ENCODE results near the gene LINGO3. TPM values are rescaled to one million over a fixed set of nuclear protein-coding genes. Genes with fewer than 3 reads are reported as not detected.

The LINGO3 gene
- total and polyA plus RNA-seq, 2 of the 8 experiments (the other 6 are each of a cell fraction or from before 2014, with no cell fraction given): 0.59 TPM; not detected in 1

- H3K14ac ChIP-seq (ENCODE audit: insufficient read length): no peak overlapping the region
- H2BK120ac ChIP-seq (replicated peaks; ENCODE audit: low read depth, low read length): no peak overlapping the region
- no peak overlapping the region for H3K23ac ChIP-seq (ENCODE audit: insufficient read length)
- no peak overlapping the region for H3K27ac ChIP-seq (ENCODE audit: low read depth, low read length)
- H3K9me3 ChIP-seq (ENCODE audit: insufficient read depth in 2 of 2, low read depth in 1 of 2, low read length in 1 of 2): no peaks in the 10 kb centered on the region
- POLR2A ChIA-PET (ENCODE audit: partially characterized antibody): interaction anchor here (1.1 to 1.9 kb wide), 7 partner anchors 10 to 104 kb away, joined by 3 to 9 read pairs (median 4); no protein-coding TSS in a partner anchor
- peaks cover 0 to 12% of the 10 kb centered on the region in 2 experiments for H4K20me1 ChIP-seq (replicated peaks in 1 of 2; ENCODE audit: control insufficient read depth in 1 of 2, insufficient read depth in 2 of 2, low read length in 2 of 2)
- H2AK5ac ChIP-seq (ENCODE audit: low read depth, low read length): no peak overlapping the region
- H4K5ac ChIP-seq (ENCODE audit: insufficient read length, low read depth, low read length): no peak overlapping the region
- H3K27me3 ChIP-seq (replicated peaks in 1 of 4; ENCODE audit: control insufficient read depth in 3 of 4, extremely low read depth in 1 of 4, insufficient read depth in 3 of 4, low read length in 3 of 4): no peaks in the 10 kb centered on the region
- WGBS, 2 experiments (ENCODE audit: extremely low coverage in 1 of 2, insufficient coverage in 1 of 2, insufficient read length in 1 of 2, insufficient replicate concordance in 2 of 2, low coverage in 1 of 2, low lambda C conversion rate in 2 of 2, missing lambda C conversion rate in 1 of 2): 89% methylated on average over 17 of the region's 17 CpGs; no CpG with 5 or more reads in 1 of the 2 experiments
- H3K4me2 ChIP-seq (ENCODE audit: insufficient read depth in 1 of 2, low read depth in 2 of 2, low read length in 2 of 2): no peak overlapping the region
- H3K4me1 ChIP-seq (replicated peaks in 1 of 4; ENCODE audit: control insufficient read depth in 3 of 4, insufficient read depth in 4 of 4, low read length in 3 of 4): no peaks in the 10 kb centered on the region
- no peak overlapping the region for H2BK12ac ChIP-seq (ENCODE audit: low read depth, low read length)
- no peak overlapping the region for H3K4ac ChIP-seq (replicated peaks; ENCODE audit: insufficient read length, low read depth, low read length)
- H4K8ac ChIP-seq (ENCODE audit: extremely low read depth, insufficient read depth, low read length): no peak overlapping the region
- no peaks in the 10 kb centered on the region for H3K79me2 ChIP-seq (ENCODE audit: control insufficient read depth in 1 of 2, insufficient read depth in 2 of 2, low read length in 2 of 2)
- DNase-seq (ENCODE audit: low read depth in 1 of 2, low spot score in 2 of 2) (no peak), FAIRE-seq (no peak)
- no peak overlapping the region for H2BK5ac ChIP-seq (ENCODE audit: low read depth, low read length)
- H3K36me3 ChIP-seq (ENCODE audit: control insufficient read depth in 2 of 4, insufficient read depth in 4 of 4, low read length in 3 of 4): peaks cover 0 to 7% (median 2%) of the 10 kb centered on the region in 4 experiments; a peak in 3 of 8 replicates
- CTCF ChIA-PET (ENCODE audit: partially characterized antibody): interaction anchor here (0.6 to 4.3 kb wide), 7 partner anchors 9 to 401 kb away, joined by 3 to 18 read pairs (median 4); no protein-coding TSS in a partner anchor
- H3K4me3 ChIP-seq (ENCODE audit: extremely low read depth in 1 of 4, insufficient read depth in 2 of 4, low read depth in 3 of 4, low read length in 4 of 4): no peak overlapping the region
- H2BK20ac ChIP-seq (ENCODE audit: low read length): no peak overlapping the region
- H3K56ac ChIP-seq (replicated peaks; ENCODE audit: insufficient read length, low read depth, low read length): no peak overlapping the region
- H3K79me1 ChIP-seq (ENCODE audit: low read depth, low read length): no peaks in the 10 kb centered on the region
- no peak overlapping the region for H2AFZ ChIP-seq (ENCODE audit: low read length)
- no peak overlapping the region for H3K9ac ChIP-seq (replicated peaks in 1 of 4; ENCODE audit: extremely low read depth in 1 of 4, low read depth in 3 of 4, low read length in 3 of 4)
- H3K23me2 ChIP-seq (ENCODE audit: low read depth, low read length): peaks cover 16% of the 10 kb centered on the region; the same call in 1 of the 2 replicates
- H4K91ac ChIP-seq (replicated peaks; ENCODE audit: insufficient read length, low read length): no peak overlapping the region
- H2BK15ac ChIP-seq (ENCODE audit: low read length): no peak overlapping the region
- no peak overlapping the region for H3K18ac ChIP-seq (ENCODE audit: extremely low read depth, low read length)
- TF ChIP-seq CREB1 (IDR thresholded peaks at IDR 0.05) (no peak), GTF2F1 (IDR thresholded peaks at IDR 0.05; ENCODE audit: borderline replicate concordance, low read depth, low read length) (no peak), KDM1A (IDR thresholded peaks at IDR 0.05; ENCODE audit: borderline replicate concordance, low read length) (no peak), SP4 (IDR thresholded peaks at IDR 0.05; ENCODE audit: low read length) (no peak), RBBP5 (IDR thresholded peaks at IDR 0.05; ENCODE audit: borderline replicate concordance, low read depth, low read length) (no peak), TCF12 (IDR thresholded peaks at IDR 0.05; ENCODE audit: low read depth, low read length) (no peak), POU5F1 (IDR thresholded peaks at IDR 0.05; ENCODE audit: low read depth, low read length) (no peak), SAP30 (IDR thresholded peaks at IDR 0.05; ENCODE audit: insufficient read depth, insufficient replicate concordance, low read length) (no peak), E2F6 (IDR thresholded peaks at IDR 0.05) (no peak), CBX8 (IDR thresholded peaks at IDR 0.05; ENCODE audit: borderline replicate concordance, low read depth, low read length) (no peak), HDAC2 (IDR thresholded peaks at IDR 0.05; ENCODE audit: borderline replicate concordance in 1 of 2, low read depth in 2 of 2, low read length in 2 of 2) (no peak), RXRA (IDR thresholded peaks at IDR 0.05; ENCODE audit: insufficient read depth, low read depth, low read length) (no peak), EGR1 (IDR thresholded peaks at IDR 0.05; ENCODE audit: borderline replicate concordance, low read depth, low read length) (no peak), TBP (IDR thresholded peaks at IDR 0.05; ENCODE audit: low read depth, low read length) (no peak)
Observed at GRCh38 chr19:2354670-2355069, 46.7 kb upstream of the LINGO3 start.
